ENCODE results near the gene ABHD15. TPM values are rescaled to one million over a fixed set of nuclear protein-coding genes. Genes with fewer than 3 reads are reported as not detected.
A peak's percentile ranks its signal among the peaks of the same experiment; 100 is the strongest.

The ABHD15 gene
- total and polyA plus RNA-seq, 9 of the 15 experiments (the other 6 are each of a cell fraction or from before 2014, with no cell fraction given), result 0.85 to 4.2 (median 2.1) TPM

GRCh38 chr17:29572691-29573557 lies 6.1 kb upstream of the ABHD15 start (continued):
- TF ChIP-seq MGA (IDR thresholded peaks at IDR 0.05) (peak; percentile 55), ZNF23 (CRISPR knock-in tag; IDR thresholded peaks at IDR 0.05) (no peak), SREBF1 (IDR thresholded peaks at IDR 0.05; ENCODE audit: borderline replicate concordance, low read depth, low read length) (no peak), FOSL1 (tag; conservative IDR thresholded peaks at IDR 0.05) (no peak), HBP1 (CRISPR knock-in tag; IDR thresholded peaks at IDR 0.05) (no peak), CXXC5 (CRISPR knock-in tag; IDR thresholded peaks at IDR 0.05) (peak; percentile 51), SAFB (IDR thresholded peaks at IDR 0.05; ENCODE audit: borderline replicate concordance, low read depth, low read length) (peak; percentile 68; the same call in 1 of the 2 replicates)
